Testis (tissue), 3 donors: ENCODE measurements around the gene MAP3K7. TPM values are rescaled to one million over a fixed set of nuclear protein-coding genes. Genes with fewer than 3 reads are reported as not detected.

ENCODE experiments used
- DNase-seq: peaks from one replicate; pipeline ENCODE4 v3.0.0-alpha.2; 2019
- H3K27ac ChIP-seq, 2 donors: fragments of 200-600 bp; sonication (generic); one replicate each; pipeline ENCODE4 v1.5.1; 2019
- H3K27me3 ChIP-seq: fragments of 200-600 bp; sonication (generic); one replicate; pipeline ENCODE4 v1.5.1; 2019
- H3K36me3 ChIP-seq: fragments of 200-600 bp; sonication (generic); one replicate; pipeline ENCODE4 v1.5.1; 2017; ENCODE audit warnings: low read depth; ENCODE audit errors: missing control alignments
- H3K4me1 ChIP-seq: fragments of 200-600 bp; sonication (generic); one replicate; pipeline ENCODE4 v1.5.1; 2019
- H3K4me3 ChIP-seq, 2 donors: fragments of 200-600 bp; sonication (generic); one replicate each; pipeline ENCODE4 v1.5.1; 2017 to 2019
- H3K9me3 ChIP-seq: fragments of 200-600 bp; sonication (generic); one replicate; pipeline ENCODE4 v1.5.1; 2017
- POLR2A ChIP-seq: fragments of 450-650 bp; IDR thresholded peaks from one replicate; pipeline ENCODE4 v1.6.1; 2017; ENCODE audit warnings: antibody characterized with exemption, mild to moderate bottlenecking, moderate library complexity
- WGBS, 2 donors: methylation state at CpG; one replicate each; pipeline ENCODE4 v1.1.5; 2018; 5-methylcytosine and 5-hydroxymethylcytosine counted together
- intact Hi-C: fragments of 100-400 bp; cut with DNase I; formaldehyde crosslinking; loops from one replicate; pipeline ENCODE4 v1.15.1; 2023; ENCODE audit warnings: low total_unique reads
- polyA plus RNA-seq: library from polyadenylated mRNA; stranded (reverse); fragments of 350-450 nt; fragmentation: Illumina TruSeq; extraction: RNeasy Lipid Tissue Mini Kit (QIAGEN cat#74804); gene quantifications from one replicate; pipeline ENCODE4 v1.2.3, GENCODE V29; 2014; ENCODE audit warnings: low read depth, low replicate concordance; ENCODE audit not compliant: insufficient read depth
- total RNA-seq, 2 donors: library from RNA; depleted of rRNA; stranded (reverse); fragments of >200 nt; gene quantifications; one replicate each; pipeline ENCODE4 v1.2.3, GENCODE V29; 2016
- TF ChIP-seq, protein P1 (sequence below), 3 experiments: fragments of 450-650 bp in 2 of 3; fragments of 200-600 bp in 1 of 3; sonication (generic) in 1 of 3; IDR thresholded peaks; one replicate each; pipeline ENCODE4 v1.5.1; 2016 to 2019; ENCODE audit warnings: antibody characterized with exemption in 3 of 3, mild to moderate bottlenecking in 2 of 3, moderate library complexity in 1 of 3

The MAP3K7 gene
- total and polyA plus RNA-seq, 3 donors from 2014 or later = 20.2 to 39.0 (median 35.7) TPM

DNA sequence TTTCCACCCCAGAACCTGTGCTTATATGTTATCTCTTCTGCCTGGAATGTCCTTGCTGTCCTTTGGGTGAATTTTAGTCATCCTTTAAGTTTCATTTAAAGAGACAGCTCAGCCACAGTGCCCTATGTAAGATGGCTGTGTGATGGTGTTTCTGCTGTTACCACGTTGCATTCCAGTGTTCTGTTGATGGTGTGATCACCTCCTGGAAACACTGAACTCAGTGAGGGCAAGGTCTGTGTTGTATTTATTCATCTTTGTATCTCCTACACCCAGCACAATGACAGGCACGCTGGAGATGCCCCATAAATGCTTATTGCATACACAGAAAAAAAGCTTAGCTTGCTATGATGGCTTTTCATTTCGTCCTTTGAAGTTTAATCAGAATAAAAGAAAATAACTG lies 102.5 kb downstream of the MAP3K7 start:
- Histone ChIP-seq H3K36me3 (no peaks in the 10 kb centered on the region), H3K9me3 (no peaks in the 10 kb centered on the region), H3K4me3 (no peak overlapping the region), H3K27me3 (no peaks in the 10 kb centered on the region), H3K27ac (no peak overlapping the region), H3K4me1 (no peaks in the 10 kb centered on the region)
- WGBS, 2 donors = 77 to 86% methylated on average over 3 of the region's 3 CpGs
- no peak for DNase-seq
- intact Hi-C loops = no loop called here
- no peak for TF ChIP-seq POLR2A
- TF ChIP-seq, protein P1, sequence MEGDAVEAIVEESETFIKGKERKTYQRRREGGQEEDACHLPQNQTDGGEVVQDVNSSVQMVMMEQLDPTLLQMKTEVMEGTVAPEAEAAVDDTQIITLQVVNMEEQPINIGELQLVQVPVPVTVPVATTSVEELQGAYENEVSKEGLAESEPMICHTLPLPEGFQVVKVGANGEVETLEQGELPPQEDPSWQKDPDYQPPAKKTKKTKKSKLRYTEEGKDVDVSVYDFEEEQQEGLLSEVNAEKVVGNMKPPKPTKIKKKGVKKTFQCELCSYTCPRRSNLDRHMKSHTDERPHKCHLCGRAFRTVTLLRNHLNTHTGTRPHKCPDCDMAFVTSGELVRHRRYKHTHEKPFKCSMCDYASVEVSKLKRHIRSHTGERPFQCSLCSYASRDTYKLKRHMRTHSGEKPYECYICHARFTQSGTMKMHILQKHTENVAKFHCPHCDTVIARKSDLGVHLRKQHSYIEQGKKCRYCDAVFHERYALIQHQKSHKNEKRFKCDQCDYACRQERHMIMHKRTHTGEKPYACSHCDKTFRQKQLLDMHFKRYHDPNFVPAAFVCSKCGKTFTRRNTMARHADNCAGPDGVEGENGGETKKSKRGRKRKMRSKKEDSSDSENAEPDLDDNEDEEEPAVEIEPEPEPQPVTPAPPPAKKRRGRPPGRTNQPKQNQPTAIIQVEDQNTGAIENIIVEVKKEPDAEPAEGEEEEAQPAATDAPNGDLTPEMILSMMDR (IDR thresholded peaks at IDR 0.05) = no peak

GRCh38 chr6:90483956-90484355 lies 102.9 kb downstream of the MAP3K7 start:
- Histone ChIP-seq H3K36me3 (no peaks in the 10 kb centered on the region), H3K27me3 (no peaks in the 10 kb centered on the region), H3K4me3 (no peak overlapping the region), H3K27ac (no peak overlapping the region), H3K9me3 (no peaks in the 10 kb centered on the region), H3K4me1 (no peaks in the 10 kb centered on the region)
- 91 to 95% methylated on average over 9 of the region's 9 CpGs for WGBS, 2 donors
- DNase-seq = no peak
- intact Hi-C loops = no loop called here
- no peak for TF ChIP-seq POLR2A

GRCh38 chr6:90483116-90483839 lies 103.6 kb downstream of the MAP3K7 start:
- Histone ChIP-seq H3K27me3 (no peaks in the 10 kb centered on the region), H3K9me3 (no peaks in the 10 kb centered on the region), H3K4me1 (no peaks in the 10 kb centered on the region), H3K27ac (no peak overlapping the region), H3K36me3 (no peaks in the 10 kb centered on the region), H3K4me3 (no peak overlapping the region)
- no peak for DNase-seq
- 86 to 91% methylated on average over 8 of the region's 8 CpGs for WGBS, 2 donors
- no peak for TF ChIP-seq POLR2A
- TF ChIP-seq, protein P1 (IDR thresholded peaks at IDR 0.05) = no peak
- intact Hi-C loops = no loop called here

- 91% methylated on average over 4 of the region's 4 CpGs for WGBS, 2 donors
- Histone ChIP-seq H3K9me3 (no peaks in the 10 kb centered on the region), H3K4me1 (no peaks in the 10 kb centered on the region), H3K27ac (no peak overlapping the region), H3K4me3 (no peak overlapping the region), H3K27me3 (no peaks in the 10 kb centered on the region), H3K36me3 (no peaks in the 10 kb centered on the region)
- TF ChIP-seq POLR2A = no peak
- TF ChIP-seq, protein P1 (IDR thresholded peaks at IDR 0.05) = no peak
- no peak for DNase-seq
- intact Hi-C loops = no loop called here
These were observed 106.2 kb downstream of the MAP3K7 start for GRCh38 chr6:90480666-90481065.

GRCh38 chr6:90479603-90479926 lies 107.3 kb downstream of the MAP3K7 start:
- no peak overlapping the region for H3K4me3 ChIP-seq
- H3K4me1 ChIP-seq = no peaks in the 10 kb centered on the region
- no peak overlapping the region for H3K27ac ChIP-seq
- no peaks in the 10 kb centered on the region for H3K27me3 ChIP-seq
- WGBS, 2 donors = 63 to 85% methylated on average over 1 of the region's 1 CpG
- TF ChIP-seq POLR2A = no peak
- TF ChIP-seq, protein P1 (IDR thresholded peaks at IDR 0.05) = no peak
- DNase-seq = no peak
- no peaks in the 10 kb centered on the region for H3K9me3 ChIP-seq
- no peaks in the 10 kb centered on the region for H3K36me3 ChIP-seq
- intact Hi-C loops = loop anchor here (10.0 kb wide), 1 partner anchor 525 kb away; no protein-coding TSS in a partner anchor
